GM18868 (cell line): ENCODE results near the gene ACTL7B.
"Not testable (repeated sequence)": the region's sequence is repeated elsewhere in the genome, so short reads cannot be mapped to it uniquely, and the experiment has no call there.

ENCODE experiments used
- ATAC-seq: cut with Tn5 transposase; IDR thresholded peaks from one replicate; pipeline ENCODE4 v1.9.1; 2021; ENCODE audit warnings: mild to moderate bottlenecking, moderate library complexity; ENCODE audit not compliant: unreplicated experiment

The ACTL7B gene

GRCh38 chr9:108855888-108856287 lies at the start of gene ACTL7B:
TSS of gene ACTL7B (minus strand) at chr9:108855986. CDS start at chr9:108855930, 56 bp downstream.
- no peak for ATAC-seq

- no peak for ATAC-seq
Measured at GRCh38 chr9:108905494-108905893, 49.7 kb upstream of the ACTL7B start.

GRCh38 chr9:108904161-108904560 lies 48.4 kb upstream of the ACTL7B start:
- no peak for ATAC-seq

- ATAC-seq, result no peak
Measured at GRCh38 chr9:108903420-108904103, 47.8 kb upstream of the ACTL7B start.

- no peak for ATAC-seq
Measured at GRCh38 chr9:108900176-108900575, 44.4 kb upstream of the ACTL7B start.

GRCh38 chr9:108899023-108899695 lies 43.4 kb upstream of the ACTL7B start:
- ATAC-seq, result not testable (repeated sequence)

GRCh38 chr9:108897324-108898096 lies 41.7 kb upstream of the ACTL7B start:
- ATAC-seq, result no peak

GRCh38 chr9:108894225-108894997 lies 38.6 kb upstream of the ACTL7B start:
- ATAC-seq, result no peak

GRCh38 chr9:108889649-108890067 lies 33.9 kb upstream of the ACTL7B start:
- no peak for ATAC-seq

- ATAC-seq, result not testable (repeated sequence)
Measured at GRCh38 chr9:108886594-108887271, 30.9 kb upstream of the ACTL7B start.

- ATAC-seq, result peak; percentile 98
Measured at GRCh38 chr9:108885643-108886348, 30.0 kb upstream of the ACTL7B start.

- no peak for ATAC-seq
Measured at GRCh38 chr9:108884701-108885100, 28.9 kb upstream of the ACTL7B start.

GRCh38 chr9:108883085-108883484 lies 27.3 kb upstream of the ACTL7B start:
- no peak for ATAC-seq

GRCh38 chr9:108882052-108882888 lies 26.5 kb upstream of the ACTL7B start:
- ATAC-seq, result no peak

GRCh38 chr9:108880738-108881316 lies 25.0 kb upstream of the ACTL7B start:
- ATAC-seq, result no peak

- ATAC-seq, result no peak
Measured at GRCh38 chr9:108877524-108877923, 21.7 kb upstream of the ACTL7B start.

GRCh38 chr9:108876425-108876824 lies 20.6 kb upstream of the ACTL7B start:
- ATAC-seq, result no peak

GRCh38 chr9:108874058-108874788 lies 18.4 kb upstream of the ACTL7B start:
- no peak for ATAC-seq
